H9 (cell line): ENCODE data around the gene TRIM54. TPM values are rescaled to one million over a fixed set of nuclear protein-coding genes. Genes with fewer than 3 reads are reported as not detected.

ENCODE experiments used
- DNase-seq: peaks from one replicate; pipeline ENCODE4 v3.0.0-alpha.2; 2017
- H2AFZ ChIP-seq: one replicate; pipeline ENCODE4 v1.6.1; 2013; ENCODE audit warnings: mild to moderate bottlenecking, low read length, control low read depth, moderate library complexity
- H2AK5ac ChIP-seq: 2 replicates; pipeline ENCODE4 v1.6.1; 2013; ENCODE audit warnings: low read length, control low read depth, mixed read lengths; ENCODE audit not compliant: insufficient read length
- H2BK120ac ChIP-seq: one replicate; pipeline ENCODE4 v1.6.1; 2013; ENCODE audit warnings: low read depth, mild to moderate bottlenecking, low read length, control low read depth, inconsistent platforms; ENCODE audit not compliant: poor library complexity, severe bottlenecking
- H2BK12ac ChIP-seq: 2 replicates; pipeline ENCODE4 v1.6.1; 2013; ENCODE audit warnings: low read length, control low read depth, mixed read lengths, low read depth; ENCODE audit not compliant: insufficient read length
- H2BK15ac ChIP-seq: 2 replicates; pipeline ENCODE4 v1.6.1; 2013; ENCODE audit warnings: low read depth, low read length, control low read depth
- H2BK20ac ChIP-seq: one replicate; pipeline ENCODE4 v1.6.1; 2013; ENCODE audit warnings: low read depth, mild to moderate bottlenecking, low read length, control low read depth, inconsistent platforms; ENCODE audit not compliant: poor library complexity, severe bottlenecking
- H2BK5ac ChIP-seq: 2 replicates; pipeline ENCODE4 v1.6.1; 2013; ENCODE audit warnings: low read length, control low read depth, mixed read lengths; ENCODE audit not compliant: insufficient read length
- H3K14ac ChIP-seq: 2 replicates; pipeline ENCODE4 v1.6.1; 2013; ENCODE audit warnings: low read length, control low read depth; ENCODE audit not compliant: insufficient read depth
- H3K18ac ChIP-seq: 2 replicates; pipeline ENCODE4 v1.6.1; 2013; ENCODE audit warnings: low read depth, mild to moderate bottlenecking, mixed read lengths, low read length, control low read depth; ENCODE audit not compliant: insufficient read length
- H3K23ac ChIP-seq: 2 replicates; pipeline ENCODE4 v1.6.1; 2013; ENCODE audit warnings: low read length, control low read depth, mixed read lengths, low read depth; ENCODE audit not compliant: insufficient read length
- H3K23me2 ChIP-seq: 2 replicates; pipeline ENCODE4 v1.6.1; 2013; ENCODE audit warnings: low read depth, mild to moderate bottlenecking, mixed read lengths, low read length, control low read depth; ENCODE audit not compliant: insufficient read length, poor library complexity, severe bottlenecking
- H3K27ac ChIP-seq: 2 replicates; pipeline ENCODE4 v1.5.1; 2013; ENCODE audit warnings: low read length, control low read depth, mixed read lengths, low read depth; ENCODE audit not compliant: insufficient read length
- H3K27me3 ChIP-seq: 2 replicates; pipeline ENCODE4 v1.6.1; 2013; ENCODE audit warnings: low read length, control low read depth, inconsistent platforms; ENCODE audit not compliant: insufficient read depth
- H3K4ac ChIP-seq: 2 replicates; pipeline ENCODE4 v1.6.1; 2013; ENCODE audit warnings: low read depth, mild to moderate bottlenecking, control low read depth, inconsistent platforms, low read length, moderate library complexity
- H3K4me1 ChIP-seq: 2 replicates; pipeline ENCODE4 v1.6.1; 2013; ENCODE audit warnings: low read length, control low read depth, inconsistent platforms; ENCODE audit not compliant: insufficient read depth
- H3K4me2 ChIP-seq: 2 replicates; pipeline ENCODE4 v1.6.1; 2013; ENCODE audit warnings: low read length, control low read depth, mixed read lengths; ENCODE audit not compliant: insufficient read length, insufficient read depth
- H3K56ac ChIP-seq: 2 replicates; pipeline ENCODE4 v1.6.1; 2013; ENCODE audit warnings: low read depth, mild to moderate bottlenecking, mixed read lengths, low read length, control low read depth; ENCODE audit not compliant: insufficient read length
- H3K79me1 ChIP-seq: 2 replicates; pipeline ENCODE4 v1.6.1; 2013; ENCODE audit warnings: low read depth, mild to moderate bottlenecking, moderate library complexity, low read length, control low read depth, inconsistent platforms; ENCODE audit not compliant: insufficient read depth, poor library complexity, severe bottlenecking
- H3K79me2 ChIP-seq: 2 replicates; pipeline ENCODE4 v1.6.1; 2013; ENCODE audit warnings: low read length, control low read depth, inconsistent platforms; ENCODE audit not compliant: insufficient read depth
- H3K9ac ChIP-seq: 2 replicates; pipeline ENCODE4 v1.6.1; 2013; ENCODE audit warnings: low read length, control low read depth, mixed read lengths; ENCODE audit not compliant: insufficient read length; ENCODE audit errors: extremely low read depth
- H3K9me3 ChIP-seq: one replicate; pipeline ENCODE4 v1.6.1; 2013; ENCODE audit warnings: low read depth, low read length, inconsistent platforms; ENCODE audit not compliant: control insufficient read depth
- H3T11ph ChIP-seq: one replicate; pipeline ENCODE4 v1.6.1; 2013; ENCODE audit warnings: mild to moderate bottlenecking, low read length, control low read depth, inconsistent platforms
- H4K20me1 ChIP-seq: one replicate; pipeline ENCODE4 v1.6.1; 2013; ENCODE audit not compliant: control insufficient read depth, insufficient read length, insufficient read depth
- H4K5ac ChIP-seq: 2 replicates; pipeline ENCODE4 v1.6.1; 2013; ENCODE audit warnings: low read depth, mild to moderate bottlenecking, mixed read lengths, low read length, control low read depth; ENCODE audit not compliant: insufficient read length
- H4K8ac ChIP-seq: replicated peaks from 2 replicates; pipeline ENCODE4 v1.6.1; 2013; ENCODE audit warnings: low read length, control low read depth, mixed read lengths, low read depth; ENCODE audit not compliant: insufficient read length
- H4K91ac ChIP-seq: 2 replicates; pipeline ENCODE4 v1.6.1; 2013; ENCODE audit warnings: low read depth, mild to moderate bottlenecking, moderate library complexity, mixed read lengths, low read length, control low read depth; ENCODE audit not compliant: insufficient read length
- H3K27ac Mint-ChIP-seq, 3 experiments: 2 replicates in 2 of 3; 3 replicates in 1 of 3; pipeline ENCODE4 v1.8.0; 2020 to 2021; ENCODE audit warnings: mixed read lengths in 3 of 3, mild to moderate bottlenecking in 1 of 3, moderate library complexity in 1 of 3
- H3K27me3 Mint-ChIP-seq: 2 replicates; pipeline ENCODE4 v1.8.0; 2021; ENCODE audit warnings: low read depth, mild to moderate bottlenecking, moderate library complexity, mixed read lengths
- H3K36me3 Mint-ChIP-seq, 3 experiments: 2 replicates in 2 of 3; 3 replicates in 1 of 3; pipeline ENCODE4 v1.8.0; 2020 to 2021; ENCODE audit warnings: low read depth in 3 of 3, mixed read lengths in 3 of 3; ENCODE audit not compliant: insufficient read depth in 1 of 3
- H3K4me1 Mint-ChIP-seq, 2 experiments: 2 replicates each; pipeline ENCODE4 v1.8.0; 2020; ENCODE audit warnings: mixed read lengths in 2 of 2
- H3K4me3 Mint-ChIP-seq, 2 experiments: 2 replicates in 1 of 2; 3 replicates in 1 of 2; pipeline ENCODE4 v1.8.0; 2020 to 2021; ENCODE audit warnings: mild to moderate bottlenecking in 2 of 2, mixed read lengths in 2 of 2, moderate library complexity in 1 of 2
- H3K9me3 Mint-ChIP-seq, 2 experiments: 2 replicates in 1 of 2; 3 replicates in 1 of 2; pipeline ENCODE4 v1.8.0; 2020; ENCODE audit warnings: mild to moderate bottlenecking in 2 of 2, mixed read lengths in 2 of 2, moderate library complexity in 1 of 2
- CTCF ChIP-seq: fragments of 200-600 bp; sonication (generic); conservative IDR thresholded peaks from 3 replicates; pipeline ENCODE4 v1.8.0; 2021; ENCODE audit warnings: antibody characterized with exemption, mild to moderate bottlenecking
- WGBS: extraction: QIAGEN DNeasy Blood & Tissue Kit; methylation state at CpG from one replicate; pipeline ENCODE4 v1.1.7; 2013; ENCODE audit warnings: missing lambda C conversion rate, low lambda C conversion rate, mixed read lengths; ENCODE audit not compliant: insufficient read length; ENCODE audit errors: extremely low coverage; 5-methylcytosine and 5-hydroxymethylcytosine counted together
- total RNA-seq: library from RNA; stranded (reverse); gene quantifications from 2 replicates; pipeline ENCODE4 v1.2.1, GENCODE V29; 2021

TRIM54 gene
- total RNA-seq, 1 experiment from 2014 or later, result 5.0 TPM

DNA sequence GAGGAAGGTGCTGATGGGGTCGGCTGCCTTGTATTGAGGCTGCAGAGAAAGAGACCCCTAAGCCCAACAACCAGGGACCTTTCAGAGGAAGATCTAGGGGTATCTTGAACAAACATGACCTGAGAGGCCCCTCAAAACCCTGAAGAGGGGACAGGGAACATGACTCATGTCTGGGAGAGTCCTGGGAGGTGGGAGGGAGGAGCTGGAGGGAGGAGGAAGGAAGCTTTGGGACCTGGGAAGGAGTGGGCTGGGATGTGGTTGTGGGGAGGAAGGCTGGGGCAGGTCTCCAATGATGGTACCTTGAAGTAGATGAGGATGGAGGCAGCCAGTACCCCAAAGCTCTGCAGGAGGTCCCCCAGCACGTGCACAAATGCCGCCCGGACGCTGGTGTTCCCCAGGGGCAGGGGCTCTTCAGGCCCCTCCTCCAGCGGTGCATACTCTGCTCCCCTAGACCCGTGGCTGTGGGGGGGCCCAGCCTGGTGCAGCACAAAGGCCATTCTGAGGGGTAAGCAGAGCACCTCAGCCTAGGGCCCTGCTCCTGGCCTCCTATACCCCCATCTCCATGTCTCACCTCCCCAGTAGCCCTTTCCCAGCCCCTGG is 25.3 kb upstream of the TRIM54 start:
- Histone ChIP-seq H3K27ac (no peak overlapping the region), H3K9me3 (no peaks in the 10 kb centered on the region), H2BK15ac (no peak overlapping the region), H3K4me1 (no peaks in the 10 kb centered on the region; the same call in 1 of the 2 replicates), H3K9ac (no peak overlapping the region), H2BK12ac (no peak overlapping the region), H3K14ac (no peak overlapping the region), H3T11ph (no peak overlapping the region), H3K27me3 (peaks cover 13% of the 10 kb centered on the region; the same call in 1 of the 2 replicates), H3K23ac (no peak overlapping the region), H2BK120ac (no peak overlapping the region), H3K4ac (no peak overlapping the region), H3K18ac (no peak overlapping the region), H4K20me1 (no peaks in the 10 kb centered on the region), H3K23me2 (peaks cover 3% of the 10 kb centered on the region), H2BK20ac (no peak overlapping the region), H2AK5ac (no peak overlapping the region), H4K5ac (no peak overlapping the region), H3K79me2 (no peaks in the 10 kb centered on the region), H3K4me2 (no peak overlapping the region), H3K56ac (no peak overlapping the region), H4K8ac (no peak overlapping the region), H3K79me1 (no peaks in the 10 kb centered on the region), H4K91ac (no peak overlapping the region), H2BK5ac (no peak overlapping the region), H2AFZ (no peak overlapping the region)
- Mint-ChIP-seq H3K27me3 (peaks cover 64% of the 10 kb centered on the region), H3K36me3 (no peaks in the 10 kb centered on the region; a peak in 2 of 7 replicates), H3K4me1 (peaks cover 10 to 14% of the 10 kb centered on the region in 2 experiments), H3K9me3 (no peaks in the 10 kb centered on the region), H3K4me3 (no peak overlapping the region), H3K27ac (no peak overlapping the region)
- DNase-seq, result no peak
- no CpG with 5 or more reads among the region's 7 CpGs for WGBS
- TF ChIP-seq CTCF, result no peak
